ENCODE measurements around the gene UBFD1. TPM values are rescaled to one million over a fixed set of nuclear protein-coding genes. Genes with fewer than 3 reads are reported as not detected.

UBFD1 gene
- total and polyA plus RNA-seq, 10 of the 15 experiments (the other 5 are each of a cell fraction or from before 2014, with no cell fraction given), result 7.3 to 48.5 (median 32.1) TPM

DNA sequence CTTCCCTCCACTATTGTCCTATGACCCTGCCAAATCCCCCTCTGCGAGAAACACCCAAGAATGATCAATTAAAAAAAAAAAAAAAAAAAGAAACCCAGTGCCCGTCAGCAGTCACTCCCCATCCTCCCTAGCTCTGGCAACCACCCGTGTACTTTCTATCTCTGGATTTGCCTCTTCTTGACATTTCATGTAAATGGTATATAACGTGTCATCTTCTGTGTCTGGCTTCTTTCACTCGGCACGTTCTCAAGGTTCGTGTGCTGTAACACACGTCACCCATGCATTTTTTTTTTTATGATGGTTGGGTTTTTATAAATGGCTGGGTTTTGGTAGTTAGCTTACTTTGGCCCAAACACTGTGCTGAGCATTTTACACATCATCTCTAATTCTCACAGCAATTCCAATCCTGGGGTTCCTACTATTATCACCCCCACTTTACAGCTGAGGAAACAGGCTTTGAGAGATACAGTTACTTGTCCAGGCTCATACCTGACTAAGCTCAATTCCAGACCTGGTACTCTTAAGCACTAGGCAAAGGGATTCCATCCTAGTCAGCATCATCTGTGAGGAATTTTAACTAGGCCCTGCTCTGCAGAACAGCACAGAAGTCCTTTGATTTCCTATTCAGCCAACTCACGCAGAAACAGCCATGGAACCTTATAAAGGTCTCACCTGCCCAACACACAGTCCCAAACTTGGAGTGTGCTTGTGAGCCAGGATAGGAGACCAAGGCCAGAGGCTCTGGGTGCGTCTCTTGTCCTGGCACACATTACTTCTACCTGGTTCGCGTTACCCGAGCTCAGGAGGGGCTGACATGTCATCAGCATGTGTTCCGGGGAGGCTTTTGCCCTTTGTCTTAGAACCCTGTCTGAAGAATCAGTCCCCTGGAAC, 26.9 kb downstream of the UBFD1 start (continued):
- TF ChIP-seq HDGF (IDR thresholded peaks at IDR 0.05) (no peak), KAT2A (conservative IDR thresholded peaks at IDR 0.05; ENCODE audit: control insufficient read depth, low read depth, low read length) (no peak), EZH2 (IDR thresholded peaks at IDR 0.05; ENCODE audit: borderline replicate concordance, control insufficient read depth, low read depth, low read length) (no peak)
- TF ChIP-seq, protein P1, sequence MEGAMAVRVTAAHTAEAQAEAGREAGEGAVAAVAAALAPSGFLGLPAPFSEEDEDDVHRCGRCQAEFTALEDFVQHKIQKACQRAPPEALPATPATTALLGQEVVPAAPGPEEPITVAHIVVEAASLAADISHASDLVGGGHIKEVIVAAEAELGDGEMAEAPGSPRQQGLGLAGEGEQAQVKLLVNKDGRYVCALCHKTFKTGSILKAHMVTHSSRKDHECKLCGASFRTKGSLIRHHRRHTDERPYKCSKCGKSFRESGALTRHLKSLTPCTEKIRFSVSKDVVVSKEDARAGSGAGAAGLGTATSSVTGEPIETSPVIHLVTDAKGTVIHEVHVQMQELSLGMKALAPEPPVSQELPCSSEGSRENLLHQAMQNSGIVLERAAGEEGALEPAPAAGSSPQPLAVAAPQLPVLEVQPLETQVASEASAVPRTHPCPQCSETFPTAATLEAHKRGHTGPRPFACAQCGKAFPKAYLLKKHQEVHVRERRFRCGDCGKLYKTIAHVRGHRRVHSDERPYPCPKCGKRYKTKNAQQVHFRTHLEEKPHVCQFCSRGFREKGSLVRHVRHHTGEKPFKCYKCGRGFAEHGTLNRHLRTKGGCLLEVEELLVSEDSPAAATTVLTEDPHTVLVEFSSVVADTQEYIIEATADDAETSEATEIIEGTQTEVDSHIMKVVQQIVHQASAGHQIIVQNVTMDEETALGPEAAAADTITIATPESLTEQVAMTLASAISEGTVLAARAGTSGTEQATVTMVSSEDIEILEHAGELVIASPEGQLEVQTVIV (IDR thresholded peaks at IDR 0.05; ENCODE audit: borderline replicate concordance, partially characterized antibody), result no peak

DNA sequence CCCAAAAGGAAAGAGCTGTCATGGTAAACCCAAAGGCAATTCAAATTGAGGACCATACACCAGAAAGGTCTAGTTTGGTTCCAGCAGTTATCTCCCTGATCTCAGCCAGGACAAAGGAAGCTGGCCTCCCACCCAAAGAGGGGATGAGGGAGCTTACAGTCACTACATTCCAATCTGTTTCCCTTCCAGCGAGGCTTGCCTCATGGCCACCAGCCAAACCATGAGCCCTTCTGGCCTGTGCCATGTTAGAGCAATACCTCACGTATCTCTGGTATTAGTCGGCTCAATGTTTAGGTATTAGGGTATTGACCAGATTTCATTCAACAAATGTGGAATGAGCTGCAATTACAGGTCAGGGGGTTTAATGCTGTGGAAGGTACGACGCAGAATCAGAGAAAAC, 30.2 kb downstream of the UBFD1 start:
- Histone ChIP-seq H3K79me2 (ENCODE audit: control insufficient read depth, insufficient read depth, low read length) (peaks cover 19% of the 10 kb centered on the region), H3K36me3 (ENCODE audit: control insufficient read depth in 2 of 2, insufficient read depth in 2 of 2, low read length in 1 of 2) (peaks cover 13 to 36% of the 10 kb centered on the region in 2 experiments), H3K27ac (ENCODE audit: control insufficient read depth, insufficient read depth) (no peak overlapping the region), H3K4me1 (ENCODE audit: control insufficient read depth, insufficient read depth, low read length) (no peaks in the 10 kb centered on the region), H3K4me3 (no peak overlapping the region), H3K9ac (ENCODE audit: control insufficient read depth, insufficient read depth, low read length) (no peak overlapping the region), H2AFZ (ENCODE audit: control insufficient read depth, low read depth, low read length) (no peak overlapping the region), H4K20me1 (ENCODE audit: control insufficient read depth, insufficient read depth) (no peaks in the 10 kb centered on the region), H3K4me2 (ENCODE audit: control insufficient read depth, insufficient read depth) (no peak overlapping the region), H3K9me3 (replicated peaks; ENCODE audit: control insufficient read depth, insufficient read depth, low read length) (no peaks in the 10 kb centered on the region), H3K27me3 (replicated peaks in 1 of 2; ENCODE audit: control insufficient read depth in 2 of 2, insufficient read depth in 2 of 2, low read length in 1 of 2) (no peaks in the 10 kb centered on the region)
- BruUV-seq (replicated peaks), result no TSS peak
- CTCF ChIA-PET, result no interaction called here
- ATAC-seq (no peak), DNase-seq (ENCODE audit: low read depth, low spot score) (no peak), FAIRE-seq (no peak)
- POLR2A ChIA-PET, result no interaction called here
- RAD21 ChIA-PET (ENCODE audit: unreplicated experiment), result no interaction called here
- 98% methylated on average over 5 of the region's 5 CpGs for WGBS (ENCODE audit: insufficient coverage, insufficient replicate concordance, low lambda C conversion rate, missing lambda C conversion rate)
- intact Hi-C loops (cut with micrococcal nuclease; ENCODE audit: unreplicated experiment) (no loop called here), in situ Hi-C loops (cut with MboI) (no loop called here)
- SMC1A ChIA-PET (ENCODE audit: uncharacterized antibody, unreplicated experiment), result no interaction called here
- TF ChIP-seq SIN3A (IDR thresholded peaks at IDR 0.05; ENCODE audit: low read depth, low read length) (no peak), CHD4 (IDR thresholded peaks at IDR 0.05) (no peak), ZNF24 (IDR thresholded peaks at IDR 0.05) (no peak)
